Measurements from ENCODE around the gene MIX23.

DNA sequence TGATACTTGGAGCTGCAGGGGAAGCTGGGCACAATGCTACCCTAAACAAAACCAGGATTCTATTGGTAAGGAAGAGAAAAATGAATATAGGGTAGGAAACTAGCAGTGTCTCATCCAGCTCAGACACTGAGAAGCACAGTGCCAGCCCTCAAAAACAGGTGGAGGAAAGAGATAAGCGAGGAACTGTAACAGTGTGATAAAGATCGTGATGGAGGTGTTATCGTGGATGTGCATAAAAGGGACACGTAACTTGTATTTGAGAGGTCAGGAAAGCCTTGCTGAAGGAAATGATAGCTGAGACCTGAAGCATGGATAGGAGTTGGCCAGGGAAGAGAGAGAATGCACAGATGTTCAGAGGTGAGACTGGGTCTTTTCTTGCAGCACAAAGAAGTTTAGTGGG, 27.4 kb downstream of the MIX23 start:
- no peak for TF ChIP-seq POLR2A (IDR thresholded peaks at IDR 0.05)
- TF ChIP-seq, protein P1, sequence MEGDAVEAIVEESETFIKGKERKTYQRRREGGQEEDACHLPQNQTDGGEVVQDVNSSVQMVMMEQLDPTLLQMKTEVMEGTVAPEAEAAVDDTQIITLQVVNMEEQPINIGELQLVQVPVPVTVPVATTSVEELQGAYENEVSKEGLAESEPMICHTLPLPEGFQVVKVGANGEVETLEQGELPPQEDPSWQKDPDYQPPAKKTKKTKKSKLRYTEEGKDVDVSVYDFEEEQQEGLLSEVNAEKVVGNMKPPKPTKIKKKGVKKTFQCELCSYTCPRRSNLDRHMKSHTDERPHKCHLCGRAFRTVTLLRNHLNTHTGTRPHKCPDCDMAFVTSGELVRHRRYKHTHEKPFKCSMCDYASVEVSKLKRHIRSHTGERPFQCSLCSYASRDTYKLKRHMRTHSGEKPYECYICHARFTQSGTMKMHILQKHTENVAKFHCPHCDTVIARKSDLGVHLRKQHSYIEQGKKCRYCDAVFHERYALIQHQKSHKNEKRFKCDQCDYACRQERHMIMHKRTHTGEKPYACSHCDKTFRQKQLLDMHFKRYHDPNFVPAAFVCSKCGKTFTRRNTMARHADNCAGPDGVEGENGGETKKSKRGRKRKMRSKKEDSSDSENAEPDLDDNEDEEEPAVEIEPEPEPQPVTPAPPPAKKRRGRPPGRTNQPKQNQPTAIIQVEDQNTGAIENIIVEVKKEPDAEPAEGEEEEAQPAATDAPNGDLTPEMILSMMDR (IDR thresholded peaks at IDR 0.05), result no peak
- TF ChIP-seq POLR2AphosphoS5 (IDR thresholded peaks at IDR 0.05; ENCODE audit: insufficient read depth in 1 of 2, low read depth in 1 of 2), result no peak
